Vagina (tissue), 2 donors: ENCODE data around the gene HOXA9.

Source experiments
- CTCF ChIP-seq, 3 experiments: fragments of 450-650 bp in 2 of 3; fragments of 200-600 bp in 1 of 3; sonication (generic) in 1 of 3; IDR thresholded peaks; one replicate each; pipeline ENCODE4 v1.5.1; 2017 to 2019; ENCODE audit warnings: antibody characterized with exemption in 3 of 3, mild to moderate bottlenecking in 2 of 3, moderate library complexity in 2 of 3
- POLR2A ChIP-seq, 2 donors: fragments of 450-650 bp; IDR thresholded peaks; one replicate each; pipeline ENCODE4 v1.6.1; 2017; ENCODE audit warnings: antibody characterized with exemption in 2 of 2, mild to moderate bottlenecking in 2 of 2, moderate library complexity in 2 of 2
- POLR2AphosphoS5 ChIP-seq, 2 donors: sonication (generic); formaldehyde crosslinking; IDR thresholded peaks; one replicate each; pipeline ENCODE4 v1.9.0; 2017; ENCODE audit warnings: antibody characterized with exemption in 2 of 2, mild to moderate bottlenecking in 2 of 2, low read depth in 1 of 2; ENCODE audit not compliant: insufficient read depth in 1 of 2

GRCh38 chr7:27181795-27182275 lies 16.5 kb upstream of the HOXA9 start:
- TF ChIP-seq CTCF (IDR thresholded peaks at IDR 0.05) (no peak), POLR2A (IDR thresholded peaks at IDR 0.05) (no peak), POLR2AphosphoS5 (IDR thresholded peaks at IDR 0.05; ENCODE audit: insufficient read depth in 1 of 2, low read depth in 1 of 2) (no peak)
